ENCODE data around the gene KIAA0040. TPM values are rescaled to one million over a fixed set of nuclear protein-coding genes. Genes with fewer than 3 reads are reported as not detected.

Gene KIAA0040
- total RNA-seq, 2 experiments from 2014 or later, result 25.4 to 26.1 TPM

DNA sequence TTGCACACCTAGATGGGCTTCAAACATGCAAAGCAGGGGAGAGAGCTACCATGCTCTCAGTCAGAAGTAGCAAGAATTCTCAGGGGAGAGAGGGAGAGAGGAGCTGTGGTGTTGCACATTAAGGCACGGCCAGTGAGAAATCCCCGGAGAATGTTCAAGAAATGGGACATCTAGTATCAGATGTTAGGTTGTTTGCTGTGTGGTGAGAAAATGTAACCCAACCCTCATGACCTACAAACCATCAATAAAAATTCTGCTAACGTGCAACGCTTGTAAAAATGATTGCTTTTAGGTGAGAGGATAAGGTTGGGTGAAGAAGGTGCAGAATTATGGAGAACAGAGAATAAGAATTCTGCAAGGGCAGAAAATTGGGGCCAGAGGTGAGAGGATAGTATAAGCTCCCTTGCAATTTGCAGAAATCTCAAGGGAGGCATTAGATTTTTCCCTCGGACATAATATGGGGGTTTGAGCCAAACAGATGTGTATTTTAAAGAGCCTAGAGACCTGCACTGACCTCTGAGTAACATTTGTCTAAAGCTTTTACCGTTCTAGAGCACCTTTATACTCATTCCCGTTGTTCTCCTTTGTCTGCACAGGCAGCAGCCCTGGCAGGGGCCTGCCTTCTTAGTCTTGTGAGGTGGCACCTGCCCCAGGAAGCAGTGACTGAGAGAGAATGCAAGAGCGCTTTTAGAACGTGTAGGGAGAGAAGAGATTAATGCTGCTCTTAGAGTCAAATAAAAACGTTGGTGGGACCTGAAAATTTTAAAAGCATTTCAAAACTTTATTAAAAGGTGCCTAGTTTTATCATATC lies 25.4 kb upstream of the KIAA0040 start:
- Mint-ChIP-seq H3K9me3 (ENCODE audit: low read depth) (peaks cover 2% of the 10 kb centered on the region), H3K27me3 (no peaks in the 10 kb centered on the region), H3K4me1 (peaks cover 16% of the 10 kb centered on the region), H3K27ac (no peak overlapping the region), H3K4me3 (no peak overlapping the region), H3K36me3 (ENCODE audit: low read depth) (no peaks in the 10 kb centered on the region)
- intact Hi-C loops (cut with DNase I, micrococcal nuclease), result no loop called here
- POLR2A ChIA-PET, result no interaction called here
- DNase-seq (no peak), ATAC-seq (no peak)
- CTCF ChIA-PET, result interaction anchor here (2.7 kb wide), 1 partner anchor 63 kb away, joined by 9 read pairs; no protein-coding TSS in a partner anchor

DNA sequence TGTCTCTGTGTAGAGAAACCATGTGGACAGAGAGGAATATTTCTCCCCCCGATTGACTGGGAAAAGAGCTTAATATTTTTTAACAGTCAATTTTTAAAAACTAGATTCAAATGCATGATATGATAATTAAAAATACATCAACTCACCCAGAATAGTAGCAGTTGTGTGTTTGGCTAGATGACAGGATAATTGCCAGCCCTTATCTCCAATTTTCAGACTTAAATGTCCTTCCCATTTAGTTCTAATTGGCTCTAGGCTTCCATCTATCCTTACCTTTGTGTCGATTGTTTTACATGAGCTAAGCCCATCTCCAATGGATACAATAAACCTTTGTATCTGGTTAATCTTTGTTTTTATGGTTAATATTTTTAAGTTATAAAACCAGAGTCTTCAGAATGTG lies 23.9 kb upstream of the KIAA0040 start:
- H3K36me3 Mint-ChIP-seq (ENCODE audit: low read depth), result no peaks in the 10 kb centered on the region
- peaks cover 26% of the 10 kb centered on the region for H3K4me1 Mint-ChIP-seq
- DNase-seq, result no peak
- ChIA-PET POLR2A (interaction anchor here (0.7 kb wide), 1 partner anchor 924 kb away, joined by 3 read pairs; no protein-coding TSS in a partner anchor), CTCF (interaction anchor here (0.6 to 2.7 kb wide), 7 partner anchors 8 to 102 kb away, joined by 3 to 9 read pairs (median 3); no protein-coding TSS in a partner anchor)
- no peak overlapping the region for H3K27ac Mint-ChIP-seq
- H3K4me3 Mint-ChIP-seq, result no peak overlapping the region
- peaks cover 2% of the 10 kb centered on the region for H3K9me3 Mint-ChIP-seq (ENCODE audit: low read depth)
- no peaks in the 10 kb centered on the region for H3K27me3 Mint-ChIP-seq
- intact Hi-C loops (cut with DNase I, micrococcal nuclease), result no loop called here
- ATAC-seq, result no peak

DNA sequence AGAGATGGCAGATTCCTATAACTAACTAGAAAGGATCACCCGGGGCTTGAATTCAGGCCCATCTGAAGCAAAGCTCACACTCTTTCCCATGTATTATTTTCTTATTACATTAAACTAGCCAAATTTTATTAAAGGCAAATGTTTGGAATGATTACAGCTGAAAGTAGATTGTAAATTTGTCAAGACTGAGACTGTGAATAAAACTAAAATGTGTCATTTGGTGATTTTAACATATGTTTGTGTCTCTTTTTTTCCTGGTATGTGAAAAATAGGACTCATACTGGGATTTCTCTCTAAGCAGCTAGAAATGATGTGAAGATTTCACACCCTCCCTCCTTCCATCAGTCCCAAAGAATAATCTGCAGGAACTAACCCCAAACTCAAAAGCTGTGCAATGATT lies 19.1 kb upstream of the KIAA0040 start:
- ChIA-PET POLR2A (interaction anchor here (1.3 kb wide), 1 partner anchor 20 kb away, joined by 3 read pairs; no protein-coding TSS in a partner anchor), CTCF (interaction anchor here (0.7 to 1.1 kb wide), 4 partner anchors 10 to 107 kb away, joined by 3 read pairs; no protein-coding TSS in a partner anchor)
- intact Hi-C loops (cut with DNase I, micrococcal nuclease), result no loop called here
- no peak overlapping the region for H3K27ac Mint-ChIP-seq
- no peak for DNase-seq
- no peaks in the 10 kb centered on the region for H3K27me3 Mint-ChIP-seq
- H3K4me1 Mint-ChIP-seq, result peaks cover 56% of the 10 kb centered on the region
- H3K36me3 Mint-ChIP-seq (ENCODE audit: low read depth), result peaks cover 2% of the 10 kb centered on the region
- ATAC-seq, result no peak
- no peak overlapping the region for H3K4me3 Mint-ChIP-seq
- H3K9me3 Mint-ChIP-seq (ENCODE audit: low read depth), result peaks cover 2% of the 10 kb centered on the region

DNA sequence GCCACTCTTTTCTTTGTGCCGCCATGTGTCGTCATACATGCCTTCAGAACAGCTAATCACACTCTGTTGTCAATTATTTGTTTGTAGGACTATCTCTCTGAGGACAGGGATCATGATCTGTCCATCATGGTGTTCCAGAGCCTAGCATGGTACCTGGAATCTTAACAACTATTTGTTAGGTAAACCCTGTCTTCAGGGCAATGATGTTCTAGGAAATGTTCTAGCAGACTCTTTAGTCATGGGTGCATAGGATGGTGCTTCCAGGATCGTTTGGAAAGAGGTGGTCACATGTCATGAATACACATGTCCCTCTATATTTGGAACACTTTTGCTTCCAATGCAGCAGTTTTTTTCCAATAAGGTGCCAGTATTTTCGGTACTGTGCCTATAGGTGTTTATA lies 18.2 kb upstream of the KIAA0040 start:
- H3K4me1 Mint-ChIP-seq, result peaks cover 58% of the 10 kb centered on the region
- no peak for DNase-seq
- H3K9me3 Mint-ChIP-seq (ENCODE audit: low read depth), result peaks cover 2% of the 10 kb centered on the region
- H3K4me3 Mint-ChIP-seq, result no peak overlapping the region
- intact Hi-C loops (cut with DNase I, micrococcal nuclease), result no loop called here
- no peaks in the 10 kb centered on the region for H3K27me3 Mint-ChIP-seq
- CTCF ChIA-PET, result interaction anchor here (1.2 to 2.8 kb wide), 4 partner anchors 24 to 108 kb away, joined by 6 to 11 read pairs (median 8); no protein-coding TSS in a partner anchor
- ATAC-seq, result no peak
- no peak overlapping the region for H3K27ac Mint-ChIP-seq
- H3K36me3 Mint-ChIP-seq (ENCODE audit: low read depth), result peaks cover 2% of the 10 kb centered on the region
- POLR2A ChIA-PET, result no interaction called here

DNA sequence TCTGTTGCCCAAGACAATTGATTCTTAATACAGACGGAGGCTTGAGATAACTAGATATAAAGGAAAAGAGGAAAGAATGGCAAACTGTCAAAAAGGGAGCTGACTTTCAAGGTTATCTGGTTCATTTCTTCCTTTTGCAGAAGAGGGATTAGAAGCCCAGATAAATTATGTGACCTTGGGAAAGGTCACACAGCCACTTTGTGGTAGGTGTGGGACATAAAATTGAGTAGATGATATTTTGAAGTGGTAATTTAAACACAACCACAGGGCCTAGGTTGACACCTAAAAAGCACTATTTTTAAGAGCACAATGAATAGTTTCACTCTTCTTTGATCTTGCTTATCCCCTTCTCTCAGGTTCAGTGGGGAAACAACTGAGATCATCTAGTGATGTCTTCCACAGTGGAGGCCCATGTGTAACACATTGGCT lies 16.9 kb upstream of the KIAA0040 start:
- peaks cover 59% of the 10 kb centered on the region for H3K4me1 Mint-ChIP-seq
- CTCF ChIA-PET, result interaction anchor here (1.3 to 2.8 kb wide), 8 partner anchors 14 to 110 kb away, joined by 3 to 11 read pairs (median 6); no protein-coding TSS in a partner anchor
- H3K27me3 Mint-ChIP-seq, result no peaks in the 10 kb centered on the region
- peaks cover 2% of the 10 kb centered on the region for H3K9me3 Mint-ChIP-seq (ENCODE audit: low read depth)
- H3K4me3 Mint-ChIP-seq, result peak overlapping the region; percentile 55
- H3K27ac Mint-ChIP-seq, result peak overlapping the region; percentile 94
- POLR2A ChIA-PET, result interaction anchor here (0.8 kb wide), 1 partner anchor 13 kb away, joined by 6 read pairs; no protein-coding TSS in a partner anchor
- peaks cover 2% of the 10 kb centered on the region for H3K36me3 Mint-ChIP-seq (ENCODE audit: low read depth)
- intact Hi-C loops (cut with DNase I, micrococcal nuclease), result loop anchor here (1.0 to 5.0 kb wide), 2 partner anchors 17 to 187 kb away; partner anchors contain the start of genes KIAA0040 (in 2 of the 2) and MRPS14 (in 1 of the 2)
- ATAC-seq (peak; percentile 90), DNase-seq (peak; percentile 18)

DNA sequence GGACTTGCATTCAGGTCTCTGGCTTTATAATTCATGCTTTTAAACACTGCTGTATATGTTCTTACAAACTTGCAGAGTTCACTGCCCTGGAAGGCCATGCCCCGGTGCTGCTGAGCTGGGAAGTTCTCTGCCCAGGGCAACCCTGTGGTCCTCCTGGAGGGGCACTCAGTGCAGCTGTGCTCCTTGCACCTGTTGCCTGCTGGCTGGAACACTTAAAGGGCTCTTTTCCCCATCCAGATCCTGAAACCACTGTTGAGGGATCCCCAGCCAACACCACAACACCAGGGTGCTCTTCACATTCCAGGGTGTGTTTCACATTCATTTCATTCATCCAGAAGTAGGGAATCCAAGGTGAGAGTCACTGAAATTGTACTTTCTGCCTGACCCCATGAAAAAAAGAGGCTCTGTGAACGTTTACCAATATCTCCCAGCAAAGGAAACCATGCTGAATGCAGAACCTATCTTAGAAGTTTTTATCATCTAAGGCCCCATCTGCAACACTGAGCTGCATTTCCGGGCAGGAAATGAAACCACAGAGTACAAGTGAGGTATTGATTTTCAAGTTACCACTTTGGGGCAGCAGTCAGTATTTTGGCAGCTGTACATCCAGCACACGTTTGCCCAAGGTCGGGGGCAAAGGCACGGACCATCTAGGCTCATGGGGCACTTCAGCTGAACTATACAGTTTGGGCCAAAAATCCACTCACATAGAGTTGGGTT lies 16.4 kb upstream of the KIAA0040 start:
- CTCF ChIA-PET, result interaction anchor here (1.0 to 2.8 kb wide), 8 partner anchors 8 to 62 kb away, joined by 3 to 11 read pairs (median 4); no protein-coding TSS in a partner anchor
- H3K27ac Mint-ChIP-seq, result peak overlapping the region; percentile 94
- no peaks in the 10 kb centered on the region for H3K27me3 Mint-ChIP-seq
- peaks cover 2% of the 10 kb centered on the region for H3K9me3 Mint-ChIP-seq (ENCODE audit: low read depth)
- peak overlapping the region; percentile 55 for H3K4me3 Mint-ChIP-seq
- H3K4me1 Mint-ChIP-seq, result peaks cover 63% of the 10 kb centered on the region
- intact Hi-C loops (cut with DNase I, micrococcal nuclease), result loop anchor here (1.0 to 5.0 kb wide), 2 partner anchors 17 to 187 kb away; partner anchors contain the start of genes KIAA0040 (in 2 of the 2) and MRPS14 (in 1 of the 2)
- POLR2A ChIA-PET, result interaction anchor here (0.6 to 0.8 kb wide), 2 partner anchors 14 to 80 kb away, joined by 3 to 6 read pairs; no protein-coding TSS in a partner anchor
- H3K36me3 Mint-ChIP-seq (ENCODE audit: low read depth), result peaks cover 2% of the 10 kb centered on the region
- peak; percentile 60 for ATAC-seq
- peak; percentile 58 for DNase-seq

DNA sequence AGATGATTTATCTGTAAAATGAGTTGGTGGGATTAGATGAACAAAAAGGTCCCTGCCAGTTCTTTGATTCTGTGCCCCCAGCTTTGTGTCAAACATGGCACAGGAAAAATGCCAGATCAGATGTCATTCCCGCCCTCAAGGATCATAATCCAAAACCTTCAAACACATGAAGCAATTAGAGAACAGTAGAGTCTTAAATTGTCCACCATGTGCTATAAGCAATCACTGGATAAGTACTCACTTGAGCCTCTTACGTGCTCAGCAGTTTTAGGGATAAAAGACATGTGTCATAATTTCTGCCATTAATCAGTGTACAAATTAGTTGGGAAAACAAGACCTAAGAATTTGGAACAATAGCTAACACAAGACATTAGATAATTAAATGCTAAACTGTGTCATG lies 15.4 kb upstream of the KIAA0040 start:
- H3K36me3 Mint-ChIP-seq (ENCODE audit: low read depth), result peaks cover 2% of the 10 kb centered on the region
- ATAC-seq (no peak), DNase-seq (no peak)
- peaks cover 56% of the 10 kb centered on the region for H3K4me1 Mint-ChIP-seq
- ChIA-PET POLR2A (interaction anchor here (0.6 kb wide), 1 partner anchor 79 kb away, joined by 3 read pairs; no protein-coding TSS in a partner anchor), CTCF (interaction anchor here (1.0 to 2.7 kb wide), 3 partner anchors 9 to 21 kb away, joined by 3 to 11 read pairs (median 6); no protein-coding TSS in a partner anchor)
- H3K27ac Mint-ChIP-seq, result no peak overlapping the region
- no peaks in the 10 kb centered on the region for H3K9me3 Mint-ChIP-seq (ENCODE audit: low read depth)
- H3K27me3 Mint-ChIP-seq, result no peaks in the 10 kb centered on the region
- intact Hi-C loops (cut with DNase I, micrococcal nuclease), result loop anchor here in 1 of 2 experiments (5.0 kb wide), 1 partner anchor 186 kb away; the partner anchor contains the start of gene MRPS14
- H3K4me3 Mint-ChIP-seq, result no peak overlapping the region

DNA sequence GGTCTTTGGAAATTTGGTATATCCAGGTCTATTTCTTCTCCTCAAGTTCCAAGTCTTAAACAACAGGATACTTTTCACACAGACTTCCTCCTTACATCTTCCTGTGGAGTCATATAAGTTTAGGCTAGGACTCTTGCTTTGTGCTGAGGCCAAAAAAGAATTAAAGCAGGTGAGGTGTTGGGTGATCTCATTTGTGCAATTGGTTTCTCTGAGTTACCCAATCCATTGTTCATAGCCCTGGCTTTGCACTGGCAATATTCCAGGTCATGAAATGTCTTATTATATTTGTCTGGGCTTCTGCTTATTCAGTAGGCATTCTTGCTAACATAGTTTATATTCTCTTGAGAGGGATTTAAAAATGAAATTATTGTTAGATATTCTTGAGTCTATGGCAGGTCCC lies 14.1 kb upstream of the KIAA0040 start:
- no peak overlapping the region for H3K4me3 Mint-ChIP-seq
- POLR2A ChIA-PET, result no interaction called here
- ATAC-seq (no peak), DNase-seq (no peak)
- peaks cover 2% of the 10 kb centered on the region for H3K36me3 Mint-ChIP-seq (ENCODE audit: low read depth)
- intact Hi-C loops (cut with DNase I, micrococcal nuclease), result loop anchor here in 1 of 2 experiments (5.0 kb wide), 1 partner anchor 184 kb away; the partner anchor contains the start of gene MRPS14
- no peaks in the 10 kb centered on the region for H3K27me3 Mint-ChIP-seq
- CTCF ChIA-PET, result interaction anchor here (1.6 to 1.7 kb wide), 2 partner anchors 15 to 112 kb away, joined by 3 to 5 read pairs; no protein-coding TSS in a partner anchor
- peaks cover 48% of the 10 kb centered on the region for H3K4me1 Mint-ChIP-seq
- no peak overlapping the region for H3K27ac Mint-ChIP-seq
- H3K9me3 Mint-ChIP-seq (ENCODE audit: low read depth), result no peaks in the 10 kb centered on the region

DNA sequence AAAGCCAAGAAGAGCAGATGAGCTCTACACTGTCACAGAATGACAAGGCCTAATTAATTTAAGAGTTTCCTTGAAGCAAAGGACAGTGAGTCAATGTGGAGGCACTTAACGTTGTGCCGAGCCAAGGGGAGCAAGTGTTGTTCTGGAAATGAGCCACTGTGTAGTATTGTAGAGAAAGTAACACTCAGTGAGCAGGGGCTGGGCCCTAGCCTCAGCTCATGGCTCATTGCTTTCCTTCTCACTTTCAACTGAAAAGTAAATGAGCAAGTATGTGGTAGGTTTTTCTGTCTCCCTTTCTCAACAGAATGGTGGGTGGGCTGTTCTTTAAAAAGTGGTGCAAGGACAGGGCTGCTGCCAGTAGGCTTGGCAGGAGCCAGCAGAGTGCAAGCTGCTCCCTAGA lies 11.8 kb upstream of the KIAA0040 start:
- no peaks in the 10 kb centered on the region for H3K9me3 Mint-ChIP-seq (ENCODE audit: low read depth)
- peak; percentile 61 for DNase-seq
- peak; percentile 96 for ATAC-seq
- no peak overlapping the region for H3K4me3 Mint-ChIP-seq
- intact Hi-C loops (cut with DNase I, micrococcal nuclease), result no loop called here
- H3K36me3 Mint-ChIP-seq (ENCODE audit: low read depth), result peaks cover 2% of the 10 kb centered on the region
- H3K4me1 Mint-ChIP-seq, result peaks cover 25% of the 10 kb centered on the region
- H3K27ac Mint-ChIP-seq, result peak overlapping the region; percentile 33
- H3K27me3 Mint-ChIP-seq, result no peaks in the 10 kb centered on the region
- ChIA-PET CTCF (interaction anchor here (0.7 to 1.5 kb wide), 7 partner anchors 10 to 133 kb away, joined by 3 to 7 read pairs (median 4); no protein-coding TSS in a partner anchor), POLR2A (interaction anchor here (0.7 to 1.2 kb wide), 4 partner anchors 13 to 83 kb away, joined by 3 to 4 read pairs (median 3); no protein-coding TSS in a partner anchor)

DNA sequence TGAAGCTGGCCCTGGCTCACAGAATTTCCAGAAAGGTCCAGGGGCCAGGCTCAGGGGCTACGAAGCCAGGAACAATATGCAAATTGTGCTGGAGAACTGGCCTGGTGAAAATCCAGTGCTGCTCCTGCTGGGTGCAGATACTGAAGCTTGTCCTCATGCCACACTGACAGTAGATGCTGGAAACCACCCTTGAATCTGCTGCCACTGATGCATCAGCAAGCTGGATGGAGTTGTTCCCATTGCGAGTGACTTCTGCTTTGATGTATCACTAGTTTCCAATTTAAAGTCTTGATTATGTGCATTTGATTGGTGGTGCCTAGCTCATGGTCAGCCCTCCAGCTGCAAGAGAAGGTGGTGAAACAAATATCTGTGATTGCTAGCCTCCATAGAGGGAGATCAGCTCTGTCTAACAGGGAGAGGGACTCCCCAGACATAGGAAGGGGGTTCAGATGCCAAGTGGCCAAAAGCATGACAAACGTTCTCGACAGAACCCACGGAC lies 11.0 kb upstream of the KIAA0040 start:
- Mint-ChIP-seq H3K4me3 (no peak overlapping the region), H3K4me1 (peaks cover 18% of the 10 kb centered on the region), H3K27me3 (no peaks in the 10 kb centered on the region), H3K36me3 (ENCODE audit: low read depth) (no peaks in the 10 kb centered on the region), H3K27ac (no peak overlapping the region), H3K9me3 (ENCODE audit: low read depth) (no peaks in the 10 kb centered on the region)
- POLR2A ChIA-PET, result interaction anchor here (0.9 to 1.2 kb wide), 3 partner anchors 12 to 16 kb away, joined by 3 to 4 read pairs (median 3); no protein-coding TSS in a partner anchor
- no peak for DNase-seq
- CTCF ChIA-PET, result interaction anchor here (0.7 to 1.5 kb wide), 7 partner anchors 9 to 134 kb away, joined by 3 to 7 read pairs (median 4); no protein-coding TSS in a partner anchor
- intact Hi-C loops (cut with DNase I, micrococcal nuclease), result no loop called here
- ATAC-seq, result no peak
